IMR-90 (cell line): ENCODE data around the gene INTS11.
A peak's percentile ranks its signal among the peaks of the same experiment; 100 is the strongest.

Experiments
- FOS ChIP-seq: fragments of 150-350 bp; IDR thresholded peaks from 2 replicates; pipeline ENCODE4 v1.6.1; 2016; ENCODE audit warnings: low read depth, low read length
- MAFK ChIP-seq: IDR thresholded peaks from 2 replicates; pipeline ENCODE4 v1.6.1; 2012; ENCODE audit warnings: low read depth, low read length, improper control_type of control experiment
- MAZ ChIP-seq: IDR thresholded peaks from 2 replicates; pipeline ENCODE4 v1.6.1; 2012; ENCODE audit warnings: low read depth, mild to moderate bottlenecking, low read length, improper control_type of control experiment, moderate library complexity, borderline replicate concordance
- MXI1 ChIP-seq: IDR thresholded peaks from 2 replicates; pipeline ENCODE4 v1.6.1; 2012; ENCODE audit warnings: low read depth, mild to moderate bottlenecking, low read length, moderate library complexity, borderline replicate concordance
- NFE2L2 ChIP-seq: fragments of 150-350 bp; IDR thresholded peaks from 2 replicates; pipeline ENCODE4 v1.6.1; 2016; ENCODE audit warnings: low read depth, mild to moderate bottlenecking, low read length
- POLR2A ChIP-seq: IDR thresholded peaks from 2 replicates; pipeline ENCODE4 v1.6.1; 2012; ENCODE audit warnings: mild to moderate bottlenecking, low read depth, low read length
- RAD21 ChIP-seq: IDR thresholded peaks from 2 replicates; pipeline ENCODE4 v1.6.1; 2012; ENCODE audit warnings: low read length, improper control_type of control experiment
- RCOR1 ChIP-seq: IDR thresholded peaks from 2 replicates; pipeline ENCODE4 v1.6.1; 2012; ENCODE audit warnings: mild to moderate bottlenecking, low read length, improper control_type of control experiment; ENCODE audit not compliant: insufficient replicate concordance
- RFX5 ChIP-seq: IDR thresholded peaks from 2 replicates; pipeline ENCODE4 v1.8.0; 2012; ENCODE audit warnings: low read depth, mild to moderate bottlenecking, low read length, moderate library complexity
- SMC3 ChIP-seq: fragments of 150-350 bp; IDR thresholded peaks from 2 replicates; pipeline ENCODE4 v1.6.1; 2016; ENCODE audit warnings: low read depth, mild to moderate bottlenecking, antibody characterized with exemption, low read length, moderate library complexity
- TF ChIP-seq, protein P1 (sequence below): conservative IDR thresholded peaks from 2 replicates; pipeline ENCODE4 v1.5.1; 2012; ENCODE audit warnings: mild to moderate bottlenecking, low read depth, low read length, improper control_type of control experiment
- TF ChIP-seq, protein P2 (sequence below): fragments of 150-350 bp; IDR thresholded peaks from 2 replicates; pipeline ENCODE4 v1.6.1; 2016; ENCODE audit warnings: low read depth, mild to moderate bottlenecking, low read length, moderate library complexity, borderline replicate concordance

DNA sequence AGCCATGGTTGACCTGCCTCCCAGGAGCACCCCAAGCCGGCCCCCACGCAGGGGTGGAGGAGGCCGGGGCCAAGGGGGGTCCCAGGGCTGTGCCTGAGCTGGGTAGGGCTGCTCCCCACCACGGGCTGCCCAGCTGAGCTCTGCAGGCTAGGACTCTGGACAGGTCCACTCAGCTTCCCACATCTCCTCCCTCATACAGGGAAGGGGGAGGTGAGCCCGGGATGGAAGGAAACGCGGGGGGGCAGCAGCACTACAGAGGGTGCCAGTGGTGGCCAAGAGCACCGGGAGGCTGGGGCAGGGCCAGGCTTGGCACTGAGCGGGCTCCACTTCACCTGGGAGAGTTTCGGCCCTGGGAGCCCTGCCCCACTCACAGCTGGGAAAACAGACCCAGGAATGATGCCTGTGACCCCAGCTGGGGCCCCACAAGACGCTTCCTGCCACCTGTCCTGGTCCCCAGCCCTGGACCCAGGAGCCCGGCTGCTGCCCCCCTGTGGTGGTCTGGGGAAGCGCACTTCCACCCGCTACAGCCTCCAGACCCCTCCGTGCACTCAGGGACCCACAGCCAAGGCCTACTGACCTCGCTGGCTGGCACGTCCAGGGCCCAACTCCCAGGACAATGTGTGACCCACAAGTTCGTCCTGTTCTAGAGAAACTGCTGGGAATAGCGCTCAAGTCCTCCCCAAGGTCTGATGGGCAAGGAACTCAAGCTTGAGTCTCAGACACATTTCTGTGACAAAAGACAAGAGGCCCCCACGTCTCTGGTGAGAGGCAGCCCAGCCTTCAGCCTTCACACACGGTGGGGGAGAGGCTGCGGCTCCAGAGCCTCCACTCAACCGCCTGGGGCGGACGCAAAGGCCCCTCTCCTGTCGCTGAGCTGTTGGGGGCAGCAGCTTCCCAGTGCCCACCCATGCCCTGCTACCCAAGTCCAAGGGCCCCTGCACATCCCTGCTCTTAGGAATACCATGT, 47.6 kb upstream of the INTS11 start:
- TF ChIP-seq FOS (no peak), NFE2L2 (no peak), SMC3 (peak; percentile 78), RAD21 (peak; percentile 70), POLR2A (no peak), MAZ (no peak), RFX5 (no peak), MAFK (no peak), MXI1 (no peak), RCOR1 (no peak)
- TF ChIP-seq, protein P1, sequence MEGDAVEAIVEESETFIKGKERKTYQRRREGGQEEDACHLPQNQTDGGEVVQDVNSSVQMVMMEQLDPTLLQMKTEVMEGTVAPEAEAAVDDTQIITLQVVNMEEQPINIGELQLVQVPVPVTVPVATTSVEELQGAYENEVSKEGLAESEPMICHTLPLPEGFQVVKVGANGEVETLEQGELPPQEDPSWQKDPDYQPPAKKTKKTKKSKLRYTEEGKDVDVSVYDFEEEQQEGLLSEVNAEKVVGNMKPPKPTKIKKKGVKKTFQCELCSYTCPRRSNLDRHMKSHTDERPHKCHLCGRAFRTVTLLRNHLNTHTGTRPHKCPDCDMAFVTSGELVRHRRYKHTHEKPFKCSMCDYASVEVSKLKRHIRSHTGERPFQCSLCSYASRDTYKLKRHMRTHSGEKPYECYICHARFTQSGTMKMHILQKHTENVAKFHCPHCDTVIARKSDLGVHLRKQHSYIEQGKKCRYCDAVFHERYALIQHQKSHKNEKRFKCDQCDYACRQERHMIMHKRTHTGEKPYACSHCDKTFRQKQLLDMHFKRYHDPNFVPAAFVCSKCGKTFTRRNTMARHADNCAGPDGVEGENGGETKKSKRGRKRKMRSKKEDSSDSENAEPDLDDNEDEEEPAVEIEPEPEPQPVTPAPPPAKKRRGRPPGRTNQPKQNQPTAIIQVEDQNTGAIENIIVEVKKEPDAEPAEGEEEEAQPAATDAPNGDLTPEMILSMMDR = peak; percentile 74
- TF ChIP-seq, protein P2, sequence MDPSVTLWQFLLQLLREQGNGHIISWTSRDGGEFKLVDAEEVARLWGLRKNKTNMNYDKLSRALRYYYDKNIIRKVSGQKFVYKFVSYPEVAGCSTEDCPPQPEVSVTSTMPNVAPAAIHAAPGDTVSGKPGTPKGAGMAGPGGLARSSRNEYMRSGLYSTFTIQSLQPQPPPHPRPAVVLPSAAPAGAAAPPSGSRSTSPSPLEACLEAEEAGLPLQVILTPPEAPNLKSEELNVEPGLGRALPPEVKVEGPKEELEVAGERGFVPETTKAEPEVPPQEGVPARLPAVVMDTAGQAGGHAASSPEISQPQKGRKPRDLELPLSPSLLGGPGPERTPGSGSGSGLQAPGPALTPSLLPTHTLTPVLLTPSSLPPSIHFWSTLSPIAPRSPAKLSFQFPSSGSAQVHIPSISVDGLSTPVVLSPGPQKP = no peak
